Stimulated activated CD8-positive, alpha-beta memory T cell treated with anti-CD3 and anti-CD28 coated beads, Interleukin-15, amount 100 ng/mL, for 48 hours (primary cell): ENCODE measurements around the gene ABHD3.
"Not testable (repeated sequence)": the region's sequence is repeated elsewhere in the genome, so short reads cannot be mapped to it uniquely, and the experiment has no call there.

Experiments used
- DNase-seq, 2 donors: peaks; one replicate each; pipeline ENCODE4 v3.0.0-alpha.2; 2020; ENCODE audit warnings: low read depth in 2 of 2

Gene ABHD3

GRCh38 chr18:21703241-21703820, 1.2 kb downstream of the ABHD3 start:
- no peak for DNase-seq

GRCh38 chr18:21702602-21703001, 2.0 kb downstream of the ABHD3 start:
- DNase-seq: no peak

GRCh38 chr18:21701621-21702020, 3.0 kb downstream of the ABHD3 start:
- DNase-seq: no peak

DNA sequence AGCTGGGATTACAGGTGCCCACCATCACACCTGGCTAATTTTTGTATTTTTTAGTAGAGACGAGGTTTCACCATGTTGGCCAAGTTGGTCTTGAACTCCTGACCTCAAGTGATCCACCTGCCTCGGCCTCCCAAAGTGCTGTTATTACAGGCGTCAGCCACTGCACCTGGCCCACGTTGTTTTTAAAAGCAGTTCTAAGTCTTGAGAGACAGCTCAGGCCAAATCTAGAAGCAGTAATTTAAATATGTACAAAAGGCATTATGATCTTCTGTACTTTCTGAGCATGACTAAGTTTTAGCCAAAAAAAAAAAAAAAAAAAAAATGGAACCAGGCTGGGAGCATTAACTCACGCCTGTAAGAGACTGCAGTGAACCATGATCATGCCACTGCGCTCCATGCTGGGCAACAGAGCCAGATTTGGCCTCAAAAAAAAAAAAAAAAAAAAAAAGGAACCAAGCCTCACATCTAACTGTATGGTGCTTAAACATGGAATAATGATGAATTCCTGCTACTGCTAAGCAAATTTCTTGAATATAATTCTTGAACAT, 4.0 kb downstream of the ABHD3 start:
- DNase-seq: no peak

- DNase-seq: no peak
These were observed 11.3 kb downstream of the ABHD3 start for GRCh38 chr18:21693322-21693721.

DNA sequence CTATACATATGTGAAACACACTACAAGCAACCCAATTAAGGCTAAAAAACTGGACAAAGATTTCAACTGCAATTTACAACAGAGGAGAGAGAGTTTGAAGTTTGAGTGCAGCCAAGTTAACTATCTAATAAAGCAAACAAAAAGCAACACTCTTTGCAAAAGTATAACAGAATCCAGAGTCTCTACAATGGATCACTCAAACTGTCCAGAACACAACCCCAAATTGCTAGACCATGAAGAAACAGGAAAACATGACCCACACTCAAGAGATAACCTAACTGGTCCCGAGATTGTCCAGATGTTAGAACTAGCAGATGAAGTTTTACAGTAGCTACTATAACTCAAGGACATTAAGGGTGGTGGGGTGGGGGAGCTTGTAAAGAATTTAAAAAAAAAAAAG, 14.8 kb downstream of the ABHD3 start:
- no peak for DNase-seq

- DNase-seq: no peak
These were observed 18.1 kb downstream of the ABHD3 start for GRCh38 chr18:21686282-21687105.

- DNase-seq: not testable (repeated sequence)
These were observed 19.0 kb downstream of the ABHD3 start for GRCh38 chr18:21685556-21685981.

DNA sequence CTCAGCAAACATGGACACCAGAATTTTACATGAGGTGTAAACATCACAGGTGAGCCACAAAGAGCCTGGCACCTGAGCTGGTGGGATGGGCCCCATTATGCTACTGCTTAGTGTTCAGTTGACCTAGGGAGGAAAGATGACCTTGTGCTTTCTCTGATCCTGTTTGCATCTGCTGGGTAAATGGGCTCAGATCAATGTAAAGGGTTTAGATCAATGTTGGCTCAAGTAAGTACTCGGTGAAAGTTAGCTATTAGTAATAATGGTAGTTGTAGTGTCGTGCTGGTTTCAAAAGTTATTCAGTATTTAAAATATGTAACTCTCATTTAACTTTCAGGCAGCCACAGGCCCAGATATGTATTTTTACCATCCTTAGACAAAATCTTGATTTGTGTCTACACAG, 19.8 kb downstream of the ABHD3 start:
- DNase-seq: no peak

DNA sequence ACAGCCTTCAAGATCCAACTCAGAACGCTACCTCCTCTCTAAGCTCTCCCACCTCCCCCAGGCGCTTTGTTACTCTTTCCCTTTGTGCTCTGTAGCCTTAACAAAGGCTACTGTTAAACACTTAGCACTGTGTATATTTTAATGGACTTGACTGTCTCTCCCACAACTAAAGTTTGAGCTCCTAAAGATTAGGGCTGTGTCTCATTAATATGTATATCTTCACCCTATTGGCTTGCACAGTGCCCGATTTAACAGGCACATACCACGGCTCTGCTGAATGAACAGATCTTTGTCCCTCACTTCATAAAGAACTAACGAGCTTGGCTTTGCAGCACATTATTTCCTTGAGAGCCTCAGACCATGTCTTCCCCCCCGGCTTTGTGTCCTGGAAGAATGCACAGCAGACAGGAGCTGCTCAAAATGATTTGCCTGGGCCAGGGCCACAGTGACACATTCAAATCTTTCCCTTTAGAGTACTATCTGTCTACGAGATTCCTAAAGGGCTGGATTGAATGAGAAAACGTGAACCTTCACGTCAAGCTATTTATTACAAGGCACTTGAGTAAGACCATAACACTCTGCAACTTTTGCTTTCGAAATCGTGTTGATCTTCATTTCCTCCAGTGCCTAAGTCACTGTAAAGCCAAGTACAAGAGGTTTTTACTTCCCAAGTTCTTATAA, 22.1 kb downstream of the ABHD3 start:
- DNase-seq: no peak

DNA sequence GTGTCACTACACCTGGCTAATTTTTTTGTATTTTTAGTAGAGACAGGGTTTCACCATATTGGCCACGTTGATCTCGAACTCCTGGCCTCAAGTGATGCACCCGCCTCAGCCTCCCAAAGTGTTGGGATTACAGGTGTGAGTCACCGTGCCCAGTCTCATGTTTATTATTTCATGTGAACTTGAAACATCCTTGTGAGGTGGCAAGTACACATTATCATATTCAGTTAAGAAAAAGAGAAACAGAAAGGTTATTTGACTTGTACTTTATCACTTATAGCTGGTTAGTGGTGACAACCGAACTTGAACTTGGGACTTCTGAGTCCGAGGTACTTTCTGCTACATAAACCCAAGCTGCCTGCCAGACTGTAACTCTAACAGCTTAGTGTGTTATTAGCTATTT, 24.4 kb downstream of the ABHD3 start:
- DNase-seq: no peak

DNA sequence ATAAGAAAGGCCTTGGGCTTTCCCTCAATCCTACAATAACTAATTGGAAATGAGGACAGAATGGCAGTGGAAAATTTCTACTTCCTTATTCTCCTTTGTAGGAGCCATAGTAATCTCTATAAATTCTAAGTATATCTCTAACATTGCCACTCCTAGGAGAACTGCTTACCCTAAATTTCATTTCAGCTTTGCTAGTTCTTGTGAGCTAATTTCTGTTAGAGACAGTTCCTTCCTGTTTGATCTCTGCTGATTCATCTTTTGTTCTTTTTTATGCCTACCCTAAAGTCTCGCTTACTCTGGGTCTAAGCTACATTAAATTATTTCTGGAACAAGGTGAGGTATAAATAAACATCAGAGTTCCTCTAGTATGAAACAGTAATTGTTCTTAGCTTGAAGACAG, 25.7 kb downstream of the ABHD3 start:
- DNase-seq: no peak

DNA sequence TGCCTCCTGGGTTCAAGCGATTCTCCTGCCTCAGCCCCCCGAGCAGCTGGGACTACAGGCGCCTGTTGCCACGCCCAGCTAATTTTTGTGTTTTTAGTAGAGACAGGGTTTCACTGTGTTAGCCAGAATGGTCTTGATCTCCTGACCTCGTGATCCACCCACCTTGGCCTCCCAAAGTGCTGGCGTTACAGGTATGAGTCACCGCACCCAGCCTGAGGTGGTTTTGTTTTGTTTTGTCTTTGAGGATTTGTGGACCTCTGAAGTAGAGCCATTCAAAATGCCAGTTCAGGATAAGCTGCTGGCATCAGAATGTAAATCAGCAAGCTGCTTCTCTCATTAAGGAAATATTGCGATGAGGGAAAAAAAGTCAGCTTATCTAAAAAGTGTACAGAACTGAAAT, 29.2 kb downstream of the ABHD3 start:
- not testable (repeated sequence) for DNase-seq

DNA sequence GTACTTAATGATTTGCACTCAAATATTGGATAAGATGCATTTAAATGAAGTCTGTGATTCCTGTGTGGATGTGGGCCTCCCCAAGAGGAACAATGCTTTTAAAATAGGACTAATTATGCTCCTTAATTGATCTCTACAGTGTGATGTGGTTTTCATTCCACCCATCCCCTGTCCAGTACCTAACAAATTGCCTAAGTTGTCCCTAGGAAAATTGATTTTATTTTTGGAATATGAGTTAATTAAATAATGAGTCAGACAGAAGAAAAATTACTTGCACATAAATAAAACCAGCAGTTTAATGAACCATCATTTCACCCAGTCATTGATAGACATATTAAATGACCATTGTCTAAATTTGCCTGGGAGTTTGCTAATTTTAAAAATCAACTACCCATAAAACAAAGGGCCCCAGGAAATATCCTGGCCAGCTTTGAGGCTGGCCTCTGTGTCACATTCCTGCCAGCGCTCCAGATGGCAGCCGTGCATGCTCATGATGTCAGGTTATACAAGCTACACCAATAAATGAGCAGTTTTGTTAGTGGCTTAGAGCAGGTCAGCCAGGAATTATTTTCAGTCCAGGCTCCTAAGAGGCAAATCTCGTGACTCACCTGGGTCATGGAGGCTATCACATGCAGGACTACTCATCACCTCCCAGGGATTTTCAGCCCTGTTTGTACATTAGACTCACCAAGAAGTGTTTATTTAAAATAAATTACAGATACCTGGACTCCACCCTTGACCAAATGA, 31.9 kb downstream of the ABHD3 start:
- no peak for DNase-seq

DNA sequence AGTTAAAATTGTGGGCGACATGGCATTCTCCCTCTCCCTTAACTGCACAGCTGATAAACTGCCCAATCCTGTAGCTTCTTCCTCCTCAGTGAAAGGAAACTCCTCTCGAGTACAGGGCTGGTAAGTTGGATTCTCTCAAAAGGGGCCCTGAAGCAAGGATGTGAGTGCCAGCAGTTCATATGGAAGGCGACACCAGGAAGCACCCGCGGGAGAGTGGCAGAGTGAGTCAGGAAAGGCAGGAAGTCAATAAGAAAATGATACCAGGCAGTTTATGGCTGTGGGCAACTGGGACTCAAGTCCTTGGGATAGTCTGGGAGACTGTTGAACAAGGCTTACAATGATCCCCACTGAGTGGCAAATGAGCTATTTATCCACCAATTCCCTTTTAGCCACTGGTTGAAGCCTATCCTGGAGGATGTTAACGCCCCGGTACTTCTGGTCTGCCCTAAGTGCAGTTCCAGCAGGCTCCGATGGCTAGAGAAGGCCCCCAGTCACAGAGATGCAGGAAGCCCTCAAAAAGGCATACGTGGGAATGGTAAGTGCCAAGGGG, 34.8 kb downstream of the ABHD3 start:
- no peak for DNase-seq

- DNase-seq: no peak
These were observed 40.5 kb downstream of the ABHD3 start for GRCh38 chr18:21664069-21664468.

- no peak for DNase-seq
These were observed 41.0 kb downstream of the ABHD3 start for GRCh38 chr18:21663578-21663977.

GRCh38 chr18:21662581-21662980, 42.0 kb downstream of the ABHD3 start:
- no peak for DNase-seq

- DNase-seq: no peak
These were observed 44.5 kb downstream of the ABHD3 start for GRCh38 chr18:21660078-21660477.

DNA sequence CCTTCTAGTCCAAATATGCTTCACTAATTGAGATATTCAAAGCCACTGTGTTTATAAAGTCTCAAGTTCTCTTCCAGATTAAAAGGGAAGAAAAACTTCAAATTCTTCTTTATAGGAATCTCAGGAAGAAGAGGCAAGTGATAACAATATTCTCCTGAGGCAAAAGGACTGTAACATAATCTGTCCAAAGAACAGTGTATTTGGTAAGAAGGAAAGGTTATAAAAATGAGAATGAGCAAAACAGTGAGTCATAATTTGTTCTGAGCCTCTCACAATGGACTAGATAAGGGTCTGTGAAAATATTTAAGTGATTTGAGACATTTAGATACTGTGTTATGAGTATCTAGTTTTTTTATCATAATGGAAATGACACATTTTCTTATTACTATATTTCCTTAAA, 48.2 kb downstream of the ABHD3 start:
- DNase-seq: no peak

DNA sequence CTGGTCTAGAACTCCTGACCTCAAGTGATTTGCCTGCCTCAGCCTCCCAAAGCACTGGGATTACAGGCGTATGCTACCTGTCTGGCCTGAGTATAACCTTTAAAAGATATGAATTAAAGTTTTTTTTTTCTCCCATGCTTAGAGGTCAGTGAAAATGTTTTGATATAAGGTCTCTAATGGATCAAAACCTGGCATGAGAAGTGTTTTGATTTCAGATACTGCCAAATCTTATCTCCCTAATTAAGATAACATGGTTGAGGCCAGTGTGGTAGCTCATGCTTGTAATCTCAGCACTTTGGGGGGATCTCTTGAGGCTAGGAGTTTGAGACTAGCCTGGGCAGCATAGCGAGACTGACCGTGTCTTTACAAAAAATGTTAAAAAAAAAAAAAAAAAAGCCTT, 51.2 kb downstream of the ABHD3 start:
- DNase-seq: no peak

DNA sequence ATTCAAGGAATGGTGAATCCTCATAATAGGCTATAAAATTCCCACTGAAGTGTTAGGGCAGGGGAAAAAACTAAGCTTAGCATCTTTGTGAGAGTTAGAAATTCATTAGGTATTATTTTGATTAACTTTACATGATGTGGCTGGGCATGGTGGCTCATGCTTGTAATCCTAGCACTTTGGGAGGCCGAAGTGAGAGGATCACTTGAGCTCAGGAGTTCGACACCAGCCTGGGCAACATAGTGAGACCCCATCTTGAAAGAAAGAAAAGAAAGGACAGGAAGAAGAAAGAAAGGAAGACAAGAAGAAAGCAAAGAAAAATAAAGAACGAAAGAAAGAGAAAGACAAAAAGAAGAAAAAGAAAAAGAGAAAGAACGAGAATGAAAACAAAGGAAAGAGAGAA, 52.5 kb downstream of the ABHD3 start:
- DNase-seq: no peak
